Stomach (tissue), 4 donors: ENCODE data around the gene AKAP7.

Experiments
- POLR2A ChIP-seq, 4 donors: fragments of 450-650 bp; IDR thresholded peaks; one replicate each; pipeline ENCODE4 v1.6.1; 2016; ENCODE audit warnings: antibody characterized with exemption in 4 of 4, control low read depth in 2 of 4, mild to moderate bottlenecking in 1 of 4, moderate library complexity in 1 of 4
- POLR2AphosphoS5 ChIP-seq, 3 donors: sonication (generic); formaldehyde crosslinking; IDR thresholded peaks; one replicate each; pipeline ENCODE4 v1.6.1; 2016; ENCODE audit warnings: antibody characterized with exemption in 3 of 3
- TF ChIP-seq, protein P1 (sequence below), 7 experiments: fragments of 450-650 bp in 4 of 7; fragments of 200-600 bp in 3 of 7; sonication (generic) in 3 of 7; IDR thresholded peaks; one replicate each; pipeline ENCODE4 v1.5.1; 2016 to 2019; ENCODE audit warnings: antibody characterized with exemption in 7 of 7, control low read depth in 2 of 7, mild to moderate bottlenecking in 1 of 7

DNA sequence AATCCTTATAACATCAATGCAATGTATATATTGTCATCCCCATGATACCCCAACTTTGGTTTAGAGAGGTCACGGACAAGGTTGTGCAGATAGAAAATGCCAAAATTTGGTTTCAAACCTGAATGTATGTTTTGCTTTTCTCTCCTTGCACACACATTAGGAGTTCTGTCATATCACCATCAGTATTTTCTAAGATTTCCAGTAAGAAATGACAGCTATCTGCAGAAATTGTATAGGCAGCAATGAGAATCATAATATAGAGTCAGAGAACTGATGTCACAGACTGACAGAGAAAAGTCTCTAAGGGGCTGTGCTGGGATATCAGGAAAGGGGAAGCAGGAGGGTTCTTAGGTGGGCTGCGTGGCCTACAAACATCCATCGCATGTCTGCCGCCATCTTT is 140.0 kb downstream of the AKAP7 start:
- TF ChIP-seq, protein P1, sequence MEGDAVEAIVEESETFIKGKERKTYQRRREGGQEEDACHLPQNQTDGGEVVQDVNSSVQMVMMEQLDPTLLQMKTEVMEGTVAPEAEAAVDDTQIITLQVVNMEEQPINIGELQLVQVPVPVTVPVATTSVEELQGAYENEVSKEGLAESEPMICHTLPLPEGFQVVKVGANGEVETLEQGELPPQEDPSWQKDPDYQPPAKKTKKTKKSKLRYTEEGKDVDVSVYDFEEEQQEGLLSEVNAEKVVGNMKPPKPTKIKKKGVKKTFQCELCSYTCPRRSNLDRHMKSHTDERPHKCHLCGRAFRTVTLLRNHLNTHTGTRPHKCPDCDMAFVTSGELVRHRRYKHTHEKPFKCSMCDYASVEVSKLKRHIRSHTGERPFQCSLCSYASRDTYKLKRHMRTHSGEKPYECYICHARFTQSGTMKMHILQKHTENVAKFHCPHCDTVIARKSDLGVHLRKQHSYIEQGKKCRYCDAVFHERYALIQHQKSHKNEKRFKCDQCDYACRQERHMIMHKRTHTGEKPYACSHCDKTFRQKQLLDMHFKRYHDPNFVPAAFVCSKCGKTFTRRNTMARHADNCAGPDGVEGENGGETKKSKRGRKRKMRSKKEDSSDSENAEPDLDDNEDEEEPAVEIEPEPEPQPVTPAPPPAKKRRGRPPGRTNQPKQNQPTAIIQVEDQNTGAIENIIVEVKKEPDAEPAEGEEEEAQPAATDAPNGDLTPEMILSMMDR (IDR thresholded peaks at IDR 0.05): no peak
- TF ChIP-seq POLR2AphosphoS5 (IDR thresholded peaks at IDR 0.05): no peak
- TF ChIP-seq POLR2A (IDR thresholded peaks at IDR 0.05): no peak
